HTERT RPE-1 (cell line): ENCODE results near the gene DCPS.
"Not testable (repeated sequence)": the region's sequence is repeated elsewhere in the genome, so short reads cannot be mapped to it uniquely, and the experiment has no call there.

Experiments
- in situ Hi-C: fragments of 300-500 bp; cut with MboI; formaldehyde crosslinking; loops from 4 replicates; pipeline ENCODE4 v1.14.3; 2020; ENCODE audit warnings: low sequenced_read_pairs

DCPS gene

GRCh38 chr11:126344141-126345080, 40.6 kb downstream of the DCPS start:
- in situ Hi-C loops: no loop called here

- in situ Hi-C loops: no loop called here
These were observed 41.4 kb downstream of the DCPS start for GRCh38 chr11:126345283-126345682.

- in situ Hi-C loops: no loop called here
These were observed 42.1 kb downstream of the DCPS start for GRCh38 chr11:126345759-126346585.

GRCh38 chr11:126346586-126346940, 42.7 kb downstream of the DCPS start:
- in situ Hi-C loops: no loop called here

- in situ Hi-C loops: not testable (repeated sequence)
These were observed 43.1 kb downstream of the DCPS start for GRCh38 chr11:126346946-126347345.

GRCh38 chr11:126347751-126348668, 44.1 kb downstream of the DCPS start:
- in situ Hi-C loops: no loop called here

GRCh38 chr11:126348806-126349582, 45.1 kb downstream of the DCPS start:
- in situ Hi-C loops: no loop called here

GRCh38 chr11:126350836-126351235, 47.0 kb downstream of the DCPS start:
- in situ Hi-C loops: no loop called here

GRCh38 chr11:126352163-126352562, 48.3 kb downstream of the DCPS start:
- in situ Hi-C loops: no loop called here

- in situ Hi-C loops: no loop called here
These were observed 49.3 kb downstream of the DCPS start for GRCh38 chr11:126352934-126353801.

- in situ Hi-C loops: no loop called here
These were observed 50.9 kb downstream of the DCPS start for GRCh38 chr11:126354631-126355323.

GRCh38 chr11:126355324-126355925, 51.6 kb downstream of the DCPS start, which contains the start of gene ST3GAL4:
ST3GAL4 (plus strand) TSS chr11:126355686; CDS start chr11:126406156, 50,470 bp downstream.
- in situ Hi-C loops: no loop called here

- in situ Hi-C loops: no loop called here
These were observed 52.4 kb downstream of the DCPS start for GRCh38 chr11:126355926-126356897.

GRCh38 chr11:126357055-126357962, 53.4 kb downstream of the DCPS start:
- in situ Hi-C loops: no loop called here

- in situ Hi-C loops: no loop called here
These were observed 54.3 kb downstream of the DCPS start for GRCh38 chr11:126357969-126358762.
